Astrocyte (in vitro differentiated cells and primary cell): ENCODE data around the gene AVL9. TPM values are rescaled to one million over a fixed set of nuclear protein-coding genes. Genes with fewer than 3 reads are reported as not detected.
"Not testable (repeated sequence)": the region's sequence is repeated elsewhere in the genome, so short reads cannot be mapped to it uniquely, and the experiment has no call there.

Source experiments
- DNase-seq: peaks from one replicate; pipeline ENCODE4 v3.0.0-alpha.2; 2010; ENCODE audit warnings: low read depth
- FAIRE-seq: peaks from 2 replicates; lab custom pipeline; 2011; peaks lifted over from hg19 to GRCh38; lab: Jason Lieb, UNC
- H2AFZ ChIP-seq: 2 replicates; pipeline ENCODE4 v1.6.0; 2012; ENCODE audit warnings: low read depth, low read length, inconsistent platforms
- H3K27ac ChIP-seq: 2 replicates; pipeline ENCODE4 v1.5.1; 2011; ENCODE audit warnings: low read depth, low read length, inconsistent platforms
- H3K27me3 ChIP-seq: 2 replicates; pipeline ENCODE4 v1.6.0; 2011; ENCODE audit warnings: low read length, inconsistent platforms; ENCODE audit not compliant: insufficient read depth
- H3K36me3 ChIP-seq: 2 replicates; pipeline ENCODE4 v1.5.1; 2011; ENCODE audit warnings: low read length, inconsistent platforms; ENCODE audit not compliant: insufficient read depth
- H3K4me1 ChIP-seq: 2 replicates; pipeline ENCODE4 v1.5.1; 2011; ENCODE audit warnings: low read length, inconsistent platforms; ENCODE audit not compliant: insufficient read depth
- H3K4me2 ChIP-seq: 2 replicates; pipeline ENCODE4 v1.6.0; 2012; ENCODE audit warnings: low read length, inconsistent platforms
- H3K4me3 ChIP-seq: 2 replicates; pipeline ENCODE4 v1.5.1; 2011; ENCODE audit warnings: low read depth, mild to moderate bottlenecking, low read length, inconsistent platforms; ENCODE audit not compliant: insufficient read depth
- H3K79me2 ChIP-seq: 2 replicates; pipeline ENCODE4 v1.6.0; 2012; ENCODE audit warnings: mild to moderate bottlenecking, low read length, inconsistent platforms; ENCODE audit not compliant: insufficient read depth
- H3K9ac ChIP-seq: 2 replicates; pipeline ENCODE4 v1.6.0; 2012; ENCODE audit warnings: mild to moderate bottlenecking, low read length, inconsistent platforms
- H3K9me3 ChIP-seq: 2 replicates; pipeline ENCODE4 v1.5.1; 2012; ENCODE audit warnings: low read depth, mild to moderate bottlenecking, low read length, inconsistent platforms; ENCODE audit not compliant: insufficient read depth
- H4K20me1 ChIP-seq: 2 replicates; pipeline ENCODE4 v1.6.0; 2012; ENCODE audit warnings: low read length, inconsistent platforms; ENCODE audit not compliant: insufficient read depth
- H3K27ac Mint-ChIP-seq: one replicate; pipeline ENCODE4 v1.8.0; 2021; ENCODE audit warnings: mild to moderate bottlenecking, mixed read lengths; ENCODE audit not compliant: unreplicated experiment
- H3K27me3 Mint-ChIP-seq: one replicate; pipeline ENCODE4 v1.8.0; 2021; ENCODE audit warnings: low read depth, mixed read lengths; ENCODE audit not compliant: unreplicated experiment
- H3K36me3 Mint-ChIP-seq: one replicate; pipeline ENCODE4 v1.8.0; 2021; ENCODE audit warnings: low read depth, mixed read lengths; ENCODE audit not compliant: unreplicated experiment
- H3K4me1 Mint-ChIP-seq: one replicate; pipeline ENCODE4 v1.8.0; 2021; ENCODE audit warnings: low read depth, mixed read lengths; ENCODE audit not compliant: unreplicated experiment
- H3K4me3 Mint-ChIP-seq: one replicate; pipeline ENCODE4 v1.8.0; 2021; ENCODE audit warnings: mild to moderate bottlenecking, moderate library complexity, mixed read lengths; ENCODE audit not compliant: unreplicated experiment
- H3K9me3 Mint-ChIP-seq: one replicate; pipeline ENCODE4 v1.8.0; 2021; ENCODE audit warnings: mild to moderate bottlenecking, mixed read lengths; ENCODE audit not compliant: unreplicated experiment
- CTCF ChIP-seq: IDR thresholded peaks from 2 replicates; pipeline ENCODE4 v1.5.1; 2011; ENCODE audit warnings: low read depth, mild to moderate bottlenecking, inconsistent platforms, low read length, moderate library complexity; ENCODE audit not compliant: insufficient read depth
- EZH2 ChIP-seq: IDR thresholded peaks from 2 replicates; pipeline ENCODE4 v1.6.1; 2012; ENCODE audit warnings: mild to moderate bottlenecking, low read length, inconsistent platforms; ENCODE audit not compliant: insufficient read depth
- total RNA-seq: library from RNA; stranded (reverse); gene quantifications from 2 replicates; pipeline ENCODE4 v1.2.1, GENCODE V29; 2021

Gene AVL9
- total RNA-seq, 1 donor from 2014 or later = 28.2 TPM

GRCh38 chr7:32618470-32618869, 123.2 kb downstream of the AVL9 start:
- Histone ChIP-seq H3K9ac (no peak overlapping the region), H3K79me2 (no peaks in the 10 kb centered on the region), H3K27me3 (no peaks in the 10 kb centered on the region), H3K4me3 (no peak overlapping the region), H3K9me3 (no peaks in the 10 kb centered on the region), H3K4me2 (no peak overlapping the region), H4K20me1 (no peaks in the 10 kb centered on the region), H3K36me3 (no peaks in the 10 kb centered on the region), H3K27ac (no peak overlapping the region), H2AFZ (no peak overlapping the region), H3K4me1 (no peaks in the 10 kb centered on the region)
- FAIRE-seq = no peak
- Mint-ChIP-seq H3K9me3 (no peaks in the 10 kb centered on the region), H3K4me3 (no peak overlapping the region), H3K4me1 (peaks cover 12% of the 10 kb centered on the region), H3K27ac (no peak overlapping the region), H3K36me3 (no peaks in the 10 kb centered on the region), H3K27me3 (no peaks in the 10 kb centered on the region)
- DNase-seq = no peak
- TF ChIP-seq CTCF (no peak), EZH2 (no peak)

GRCh38 chr7:32618987-32619386, 123.7 kb downstream of the AVL9 start:
- no peak overlapping the region for H3K4me3 ChIP-seq
- H2AFZ ChIP-seq = no peak overlapping the region
- no peaks in the 10 kb centered on the region for H3K27me3 Mint-ChIP-seq
- FAIRE-seq = no peak
- H3K27me3 ChIP-seq = no peaks in the 10 kb centered on the region
- no peak for TF ChIP-seq CTCF
- no peak for TF ChIP-seq EZH2
- no peaks in the 10 kb centered on the region for H3K9me3 ChIP-seq
- no peak overlapping the region for H3K27ac ChIP-seq
- H3K27ac Mint-ChIP-seq = no peak overlapping the region
- no peaks in the 10 kb centered on the region for H3K36me3 Mint-ChIP-seq
- no peak for DNase-seq
- peaks cover 12% of the 10 kb centered on the region for H3K4me1 Mint-ChIP-seq
- H3K4me3 Mint-ChIP-seq = no peak overlapping the region
- no peaks in the 10 kb centered on the region for H3K36me3 ChIP-seq
- H3K9me3 Mint-ChIP-seq = no peaks in the 10 kb centered on the region
- no peak overlapping the region for H3K9ac ChIP-seq
- H3K79me2 ChIP-seq = no peaks in the 10 kb centered on the region
- H4K20me1 ChIP-seq = no peaks in the 10 kb centered on the region
- H3K4me2 ChIP-seq = no peak overlapping the region
- no peaks in the 10 kb centered on the region for H3K4me1 ChIP-seq

DNA sequence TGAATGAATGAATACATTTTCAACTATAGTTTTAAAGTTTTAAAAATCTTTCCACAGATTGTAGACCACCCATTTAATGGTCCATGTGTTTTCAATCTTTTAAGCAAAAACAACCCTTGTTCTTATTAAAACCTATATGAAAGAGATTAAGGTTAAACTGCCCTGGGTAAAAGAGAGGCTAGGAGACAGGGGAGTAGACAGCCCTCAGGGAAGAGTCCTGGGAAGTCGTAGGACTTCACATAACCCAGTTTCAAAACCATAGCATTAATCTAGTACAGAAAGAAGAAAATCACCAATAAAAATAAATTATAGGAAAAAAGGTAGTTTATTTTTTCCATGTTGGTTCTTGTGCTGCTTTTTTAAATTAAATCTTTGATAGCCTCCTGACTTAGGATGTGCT, 124.1 kb downstream of the AVL9 start:
- peaks cover 12% of the 10 kb centered on the region for H3K4me1 Mint-ChIP-seq
- H3K9me3 Mint-ChIP-seq, H3K27me3 ChIP-seq, H3K27me3 Mint-ChIP-seq, H3K27ac ChIP-seq, H3K9me3 ChIP-seq, DNase-seq, H3K36me3 ChIP-seq, H4K20me1 ChIP-seq, H3K4me3 ChIP-seq, FAIRE-seq, H3K36me3 Mint-ChIP-seq, H3K4me1 ChIP-seq, H2AFZ ChIP-seq, H3K4me2 ChIP-seq, H3K79me2 ChIP-seq, H3K27ac Mint-ChIP-seq, H3K9ac ChIP-seq, H3K4me3 Mint-ChIP-seq: not testable (repeated sequence)
